ENCODE results near the gene IMP4. TPM values are rescaled to one million over a fixed set of nuclear protein-coding genes. Genes with fewer than 3 reads are reported as not detected.

IMP4 gene
- polyA plus RNA-seq, 1 of the 3 experiments (the other 2 are of a cell fraction): 252 TPM

- CTCF ChIA-PET: interaction anchor here (4.0 kb wide), 1 partner anchor 13 kb away, joined by 20 read pairs; no protein-coding TSS in a partner anchor
- Histone ChIP-seq H3K27ac (ENCODE audit: low read depth in 2 of 2, low read length in 1 of 2) (no peak overlapping the region), H3K4me1 (ENCODE audit: control insufficient read depth in 1 of 2, insufficient read depth in 2 of 2, low read depth in 1 of 2, low read length in 1 of 2) (no peaks in the 10 kb centered on the region; a peak in 1 of 4 replicates), H3K9me2 (no peaks in the 10 kb centered on the region), H3K4me3 (ENCODE audit: low read depth in 2 of 2, low read length in 1 of 2) (no peak overlapping the region), H3K27me3 (ENCODE audit: insufficient read depth) (no peaks in the 10 kb centered on the region), H2AFZ (ENCODE audit: low read depth) (no peak overlapping the region), H3K36me3 (replicated peaks in 1 of 2; ENCODE audit: control insufficient read depth in 1 of 2, insufficient read depth in 2 of 2, low read length in 1 of 2) (no peaks in the 10 kb centered on the region), H3K79me2 (ENCODE audit: insufficient read depth) (no peaks in the 10 kb centered on the region), H3K9me3 (no peaks in the 10 kb centered on the region), H3F3A (replicated peaks; ENCODE audit: insufficient read depth) (no peaks in the 10 kb centered on the region), H3K9ac (no peak overlapping the region), H4K20me1 (ENCODE audit: insufficient read depth) (no peaks in the 10 kb centered on the region), H3K4me2 (no peak overlapping the region)
- no peak for DNase-seq
- no peak for TF ChIP-seq NFIC (IDR thresholded peaks at IDR 0.05; ENCODE audit: borderline replicate concordance)
- no peak for TF ChIP-seq FOXJ3 (CRISPR knock-in tag; IDR thresholded peaks at IDR 0.05)
- TF ChIP-seq RAD21 (IDR thresholded peaks at IDR 0.05; ENCODE audit: low read length): no peak
- no peak for TF ChIP-seq SIN3A (IDR thresholded peaks at IDR 0.05; ENCODE audit: borderline replicate concordance, low read depth, low read length)
- TF ChIP-seq, protein P1, sequence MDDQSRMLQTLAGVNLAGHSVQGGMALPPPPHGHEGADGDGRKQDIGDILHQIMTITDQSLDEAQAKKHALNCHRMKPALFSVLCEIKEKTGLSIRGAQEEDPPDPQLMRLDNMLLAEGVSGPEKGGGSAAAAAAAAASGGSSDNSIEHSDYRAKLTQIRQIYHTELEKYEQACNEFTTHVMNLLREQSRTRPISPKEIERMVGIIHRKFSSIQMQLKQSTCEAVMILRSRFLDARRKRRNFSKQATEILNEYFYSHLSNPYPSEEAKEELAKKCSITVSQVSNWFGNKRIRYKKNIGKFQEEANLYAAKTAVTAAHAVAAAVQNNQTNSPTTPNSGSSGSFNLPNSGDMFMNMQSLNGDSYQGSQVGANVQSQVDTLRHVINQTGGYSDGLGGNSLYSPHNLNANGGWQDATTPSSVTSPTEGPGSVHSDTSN (IDR thresholded peaks at IDR 0.05): no peak
- TF ChIP-seq, protein P2, sequence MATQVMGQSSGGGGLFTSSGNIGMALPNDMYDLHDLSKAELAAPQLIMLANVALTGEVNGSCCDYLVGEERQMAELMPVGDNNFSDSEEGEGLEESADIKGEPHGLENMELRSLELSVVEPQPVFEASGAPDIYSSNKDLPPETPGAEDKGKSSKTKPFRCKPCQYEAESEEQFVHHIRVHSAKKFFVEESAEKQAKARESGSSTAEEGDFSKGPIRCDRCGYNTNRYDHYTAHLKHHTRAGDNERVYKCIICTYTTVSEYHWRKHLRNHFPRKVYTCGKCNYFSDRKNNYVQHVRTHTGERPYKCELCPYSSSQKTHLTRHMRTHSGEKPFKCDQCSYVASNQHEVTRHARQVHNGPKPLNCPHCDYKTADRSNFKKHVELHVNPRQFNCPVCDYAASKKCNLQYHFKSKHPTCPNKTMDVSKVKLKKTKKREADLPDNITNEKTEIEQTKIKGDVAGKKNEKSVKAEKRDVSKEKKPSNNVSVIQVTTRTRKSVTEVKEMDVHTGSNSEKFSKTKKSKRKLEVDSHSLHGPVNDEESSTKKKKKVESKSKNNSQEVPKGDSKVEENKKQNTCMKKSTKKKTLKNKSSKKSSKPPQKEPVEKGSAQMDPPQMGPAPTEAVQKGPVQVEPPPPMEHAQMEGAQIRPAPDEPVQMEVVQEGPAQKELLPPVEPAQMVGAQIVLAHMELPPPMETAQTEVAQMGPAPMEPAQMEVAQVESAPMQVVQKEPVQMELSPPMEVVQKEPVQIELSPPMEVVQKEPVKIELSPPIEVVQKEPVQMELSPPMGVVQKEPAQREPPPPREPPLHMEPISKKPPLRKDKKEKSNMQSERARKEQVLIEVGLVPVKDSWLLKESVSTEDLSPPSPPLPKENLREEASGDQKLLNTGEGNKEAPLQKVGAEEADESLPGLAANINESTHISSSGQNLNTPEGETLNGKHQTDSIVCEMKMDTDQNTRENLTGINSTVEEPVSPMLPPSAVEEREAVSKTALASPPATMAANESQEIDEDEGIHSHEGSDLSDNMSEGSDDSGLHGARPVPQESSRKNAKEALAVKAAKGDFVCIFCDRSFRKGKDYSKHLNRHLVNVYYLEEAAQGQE (IDR thresholded peaks at IDR 0.05; ENCODE audit: low read depth, low read length): no peak
- no peak for TF ChIP-seq RCOR1 (IDR thresholded peaks at IDR 0.05; ENCODE audit: low read length)
- TF ChIP-seq CHD2 (IDR thresholded peaks at IDR 0.05; ENCODE audit: low read length, partially characterized antibody): no peak
- TF ChIP-seq FOSL2 (IDR thresholded peaks at IDR 0.05; ENCODE audit: borderline replicate concordance, low read depth): no peak
- no peak for TF ChIP-seq FOXM1 (IDR thresholded peaks at IDR 0.05; ENCODE audit: low read depth)
- TF ChIP-seq, protein P3, sequence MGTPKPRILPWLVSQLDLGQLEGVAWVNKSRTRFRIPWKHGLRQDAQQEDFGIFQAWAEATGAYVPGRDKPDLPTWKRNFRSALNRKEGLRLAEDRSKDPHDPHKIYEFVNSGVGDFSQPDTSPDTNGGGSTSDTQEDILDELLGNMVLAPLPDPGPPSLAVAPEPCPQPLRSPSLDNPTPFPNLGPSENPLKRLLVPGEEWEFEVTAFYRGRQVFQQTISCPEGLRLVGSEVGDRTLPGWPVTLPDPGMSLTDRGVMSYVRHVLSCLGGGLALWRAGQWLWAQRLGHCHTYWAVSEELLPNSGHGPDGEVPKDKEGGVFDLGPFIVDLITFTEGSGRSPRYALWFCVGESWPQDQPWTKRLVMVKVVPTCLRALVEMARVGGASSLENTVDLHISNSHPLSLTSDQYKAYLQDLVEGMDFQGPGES (IDR thresholded peaks at IDR 0.05; ENCODE audit: low read depth, low read length): no peak
- TF ChIP-seq JUND (IDR thresholded peaks at IDR 0.05): no peak
- no peak for TF ChIP-seq TEAD4 (IDR thresholded peaks at IDR 0.05; ENCODE audit: borderline replicate concordance, insufficient read depth)
- TF ChIP-seq RFX5 (IDR thresholded peaks at IDR 0.05; ENCODE audit: low read length): no peak
- no peak for TF ChIP-seq EP300 (IDR thresholded peaks at IDR 0.05; ENCODE audit: borderline replicate concordance in 1 of 2, low read depth in 1 of 2, low read length in 1 of 2)
- POLR2A ChIA-PET: no interaction called here
- 62% methylated on average over 3 of the region's 3 CpGs for WGBS (ENCODE audit: low lambda C conversion rate)
Measured at GRCh38 chr2:130319536-130319935, 23.2 kb upstream of the IMP4 start.

Measured in SK-N-SH (cell line).